Measurements from ENCODE around the gene EPN2.

GRCh38 chr17:19361326-19361725 lies 124.2 kb downstream of the EPN2 start:
- TF ChIP-seq POLR2A (IDR thresholded peaks at IDR 0.05) (no peak), CTCF (IDR thresholded peaks at IDR 0.05) (no peak)
